Right lung (tissue), 5 donors: ENCODE results near the gene ITGA5. TPM values are rescaled to one million over a fixed set of nuclear protein-coding genes. Genes with fewer than 3 reads are reported as not detected.

Source experiments
- DNase-seq, 2 donors: peaks; one replicate each; pipeline ENCODE4 v3.0.0-alpha.2; 2013
- polyA plus RNA-seq, 5 donors: library from polyadenylated mRNA; unstranded; fragments of 120-200 nt; gene quantifications; one replicate each; pipeline versions ENCODE4 v1.2.1 to v1.2.3, GENCODE V29; 2013; ENCODE audit warnings: inconsistent platforms in 1 of 5, low replicate concordance in 1 of 5; ENCODE audit not compliant: insufficient read length in 5 of 5, insufficient read depth in 1 of 5

Gene ITGA5
- polyA plus RNA-seq, 5 donors = 58.0 to 62.7 (median 62.3) TPM

- no peak for DNase-seq
Measured at GRCh38 chr12:54431911-54432814, 13.1 kb upstream of the ITGA5 start.

- no peak for DNase-seq
Measured at GRCh38 chr12:54430471-54431069, 11.5 kb upstream of the ITGA5 start.

- DNase-seq = no peak
Measured at GRCh38 chr12:54429014-54429471, 10.0 kb upstream of the ITGA5 start.

- no peak for DNase-seq
Measured at GRCh38 chr12:54428050-54429013, 9.3 kb upstream of the ITGA5 start.

GRCh38 chr12:54427106-54427505 is 8.0 kb upstream of the ITGA5 start:
- DNase-seq = no peak

GRCh38 chr12:54426690-54427089 is 7.6 kb upstream of the ITGA5 start:
- no peak for DNase-seq

GRCh38 chr12:54425702-54426101 is 6.6 kb upstream of the ITGA5 start:
- DNase-seq = no peak

GRCh38 chr12:54424224-54424623 is 5.2 kb upstream of the ITGA5 start:
- DNase-seq = no peak

- DNase-seq = no peak
Measured at GRCh38 chr12:54423816-54424150, 4.7 kb upstream of the ITGA5 start.

- DNase-seq = no peak
Measured at GRCh38 chr12:54421879-54422250, 2.8 kb upstream of the ITGA5 start.

GRCh38 chr12:54421175-54421878 is 2.3 kb upstream of the ITGA5 start:
- DNase-seq = no peak

GRCh38 chr12:54420766-54421144 is 1.7 kb upstream of the ITGA5 start:
- no peak for DNase-seq

GRCh38 chr12:54418441-54419087 is 502 bp downstream of the ITGA5 start:
- no peak for DNase-seq

GRCh38 chr12:54417712-54418440 is 1.2 kb downstream of the ITGA5 start:
- DNase-seq = no peak

GRCh38 chr12:54416687-54417603 is 2.1 kb downstream of the ITGA5 start:
- DNase-seq = no peak

- no peak for DNase-seq
Measured at GRCh38 chr12:54415221-54415929, 3.7 kb downstream of the ITGA5 start.

GRCh38 chr12:54413284-54414190 is 5.5 kb downstream of the ITGA5 start:
- no peak for DNase-seq
